UCSD-AML1 (cell line): ENCODE data around the gene PRKAG3.
"Not testable (repeated sequence)": the region's sequence is repeated elsewhere in the genome, so short reads cannot be mapped to it uniquely, and the experiment has no call there.

ENCODE experiments used
- DNase-seq: peaks from one replicate; lab custom pipeline; 2025; ENCODE audit not compliant: unreplicated experiment; lab: John Stamatoyannopoulos, UW

The PRKAG3 gene

DNA sequence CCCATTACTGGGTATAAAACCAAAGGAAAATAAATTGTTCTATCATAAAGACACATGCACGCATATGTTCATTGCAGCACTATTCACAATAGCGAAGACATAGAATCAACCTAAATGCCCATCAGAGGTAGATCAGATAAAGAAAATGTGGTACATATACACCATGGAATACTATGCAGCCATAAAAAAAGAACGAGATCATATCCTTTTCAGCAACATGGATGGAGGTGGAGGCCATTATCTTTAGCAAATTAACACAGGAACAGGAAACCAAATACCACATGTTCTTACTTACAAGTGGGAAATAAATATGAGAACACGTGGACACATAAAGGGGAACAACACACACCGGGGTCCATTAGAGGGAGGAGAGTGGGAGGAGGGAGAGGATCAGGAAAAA, 12.7 kb upstream of the PRKAG3 start:
- DNase-seq: not testable (repeated sequence)

DNA sequence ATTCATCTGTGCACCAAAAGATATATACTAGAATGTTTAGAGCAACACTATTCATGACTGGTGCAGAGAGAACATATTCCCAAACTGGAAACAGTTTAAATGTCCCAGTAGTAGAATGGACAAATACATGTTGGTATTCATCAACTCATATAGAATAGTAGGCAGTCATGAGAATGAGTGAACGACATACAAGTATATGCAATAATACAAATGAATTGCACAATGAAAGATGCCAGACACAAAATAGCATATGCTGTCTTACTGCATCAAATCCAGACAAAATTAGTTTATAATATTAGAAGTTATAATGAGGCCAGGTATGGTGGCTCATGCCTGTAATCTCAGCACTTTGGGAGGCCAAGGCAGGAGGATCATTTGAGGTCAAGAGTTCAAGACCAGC, 8.3 kb upstream of the PRKAG3 start:
- DNase-seq: no peak

DNA sequence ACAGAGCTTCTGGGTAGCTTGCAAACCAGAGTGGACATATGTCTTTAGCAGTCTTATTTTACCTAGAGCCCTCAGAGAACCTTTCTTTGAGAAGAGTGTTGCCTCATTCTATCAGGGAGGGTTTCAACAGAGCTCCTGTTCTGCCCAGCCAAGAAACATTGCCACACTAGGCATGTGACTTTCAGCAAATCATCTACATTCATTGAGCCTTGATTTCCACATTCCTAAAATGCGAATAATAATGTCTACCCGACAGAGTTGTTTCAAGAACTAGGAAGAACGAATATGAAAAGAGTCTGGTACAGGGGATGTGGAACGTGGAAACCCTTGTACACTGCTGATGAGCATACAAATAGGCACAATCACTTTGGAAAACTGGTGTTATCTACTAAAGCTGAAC, 7.8 kb upstream of the PRKAG3 start:
- no peak for DNase-seq

DNA sequence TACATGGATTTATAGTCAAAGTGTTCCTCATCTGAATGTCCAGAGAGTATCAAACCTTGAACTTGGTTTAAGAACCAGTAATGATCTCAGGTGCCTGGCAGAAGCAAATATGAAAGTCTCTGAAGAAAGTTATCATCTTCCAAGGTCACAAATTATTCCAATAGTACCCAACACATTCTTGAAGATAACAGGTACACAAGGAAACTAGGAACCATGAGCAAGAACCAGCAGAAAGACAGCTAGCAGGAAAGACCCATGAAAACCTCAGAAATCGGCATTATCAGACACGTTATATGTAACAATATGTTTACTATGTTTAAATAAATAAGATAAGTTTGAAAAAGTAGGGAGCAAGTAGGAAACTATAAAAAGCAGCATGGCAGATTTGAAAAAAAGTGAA, 5.9 kb upstream of the PRKAG3 start:
- no peak for DNase-seq

DNA sequence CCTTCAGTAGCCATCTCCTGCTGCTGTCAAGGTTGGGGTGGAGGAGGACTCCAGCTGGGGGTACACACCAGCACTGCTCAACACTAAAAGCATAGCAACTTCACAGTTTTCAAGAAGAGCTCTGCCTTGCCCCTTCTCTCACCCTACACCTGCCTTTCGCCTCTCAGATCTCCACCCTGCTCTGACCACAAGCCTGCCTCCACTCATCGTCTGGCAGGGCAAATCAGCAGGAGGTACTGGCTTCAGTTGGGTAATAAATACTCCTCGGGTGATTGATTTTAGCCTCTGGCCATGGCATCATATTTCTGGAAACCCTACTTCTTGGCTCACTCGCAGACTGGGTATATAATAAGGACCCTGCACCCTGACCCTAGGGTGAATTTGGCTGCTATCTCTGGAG, 3.1 kb upstream of the PRKAG3 start:
- DNase-seq: no peak

DNA sequence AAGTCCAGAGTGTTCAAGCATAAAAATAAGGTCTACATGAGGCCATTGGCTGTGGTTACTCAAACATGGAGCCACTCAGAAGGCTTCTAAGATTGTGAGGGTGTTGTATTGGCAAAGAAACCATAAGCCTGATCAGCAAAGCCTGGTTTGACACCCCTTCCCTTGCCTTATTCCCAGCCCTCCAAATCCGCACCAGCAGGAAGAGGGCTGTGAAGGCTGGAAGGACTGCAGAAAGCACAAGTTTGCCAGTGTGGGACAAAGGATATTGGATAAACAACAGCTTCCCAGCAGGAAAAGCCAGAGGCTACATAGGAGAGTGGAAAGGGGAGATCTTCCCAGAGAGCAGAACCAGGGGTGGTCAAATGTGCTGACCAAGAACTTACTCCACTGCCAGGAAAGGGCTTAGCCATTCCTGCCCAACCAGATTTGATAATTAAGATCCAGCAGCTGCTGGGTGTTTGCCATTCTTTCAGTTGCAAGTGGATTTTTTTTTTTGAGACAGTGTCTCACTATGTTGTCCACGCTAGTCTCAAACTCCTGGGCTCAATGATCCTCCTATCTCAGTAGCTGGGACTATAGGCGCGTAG, 1.5 kb upstream of the PRKAG3 start:
- no peak for DNase-seq

DNA sequence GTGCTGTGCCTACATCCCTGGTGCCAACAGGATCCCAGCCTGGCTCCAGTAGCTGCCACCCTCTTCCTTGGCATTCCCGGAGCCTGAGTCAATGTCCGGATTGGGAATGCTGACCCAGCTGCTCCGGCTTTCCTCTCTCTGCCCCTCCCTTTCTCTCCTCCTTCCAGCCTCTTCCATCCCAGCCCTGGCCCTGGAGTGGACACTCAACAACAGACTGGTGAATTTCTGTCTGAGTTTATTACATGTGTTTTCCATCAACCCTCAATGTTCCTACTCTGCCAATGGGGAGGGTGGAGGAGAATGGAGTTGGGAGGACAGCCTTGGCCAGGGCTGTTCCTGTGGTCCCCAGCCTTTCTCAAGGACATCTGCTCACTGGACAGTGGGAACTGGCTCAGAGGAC, 917 bp upstream of the PRKAG3 start:
- DNase-seq: no peak

DNA sequence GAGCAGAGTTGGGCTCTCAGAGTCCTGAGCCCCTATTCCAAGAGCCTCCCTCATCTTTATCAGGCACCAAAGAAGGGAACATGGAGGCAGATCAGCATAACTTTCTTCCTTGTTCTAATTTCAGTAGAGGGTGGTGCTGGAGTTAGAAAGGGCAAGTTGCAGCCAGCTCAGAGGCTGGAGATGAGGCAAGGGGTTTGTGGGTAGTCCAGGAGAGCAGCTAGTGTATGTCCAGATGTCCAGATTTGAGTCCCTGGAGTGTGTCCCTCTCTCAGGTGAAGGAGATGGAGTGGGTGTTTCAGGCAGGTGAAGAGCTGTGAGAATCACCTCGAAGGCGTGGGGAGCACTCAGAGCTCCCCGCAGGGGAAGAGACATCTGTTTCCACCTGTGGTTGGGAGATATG, 478 bp upstream of the PRKAG3 start:
- no peak for DNase-seq

DNA sequence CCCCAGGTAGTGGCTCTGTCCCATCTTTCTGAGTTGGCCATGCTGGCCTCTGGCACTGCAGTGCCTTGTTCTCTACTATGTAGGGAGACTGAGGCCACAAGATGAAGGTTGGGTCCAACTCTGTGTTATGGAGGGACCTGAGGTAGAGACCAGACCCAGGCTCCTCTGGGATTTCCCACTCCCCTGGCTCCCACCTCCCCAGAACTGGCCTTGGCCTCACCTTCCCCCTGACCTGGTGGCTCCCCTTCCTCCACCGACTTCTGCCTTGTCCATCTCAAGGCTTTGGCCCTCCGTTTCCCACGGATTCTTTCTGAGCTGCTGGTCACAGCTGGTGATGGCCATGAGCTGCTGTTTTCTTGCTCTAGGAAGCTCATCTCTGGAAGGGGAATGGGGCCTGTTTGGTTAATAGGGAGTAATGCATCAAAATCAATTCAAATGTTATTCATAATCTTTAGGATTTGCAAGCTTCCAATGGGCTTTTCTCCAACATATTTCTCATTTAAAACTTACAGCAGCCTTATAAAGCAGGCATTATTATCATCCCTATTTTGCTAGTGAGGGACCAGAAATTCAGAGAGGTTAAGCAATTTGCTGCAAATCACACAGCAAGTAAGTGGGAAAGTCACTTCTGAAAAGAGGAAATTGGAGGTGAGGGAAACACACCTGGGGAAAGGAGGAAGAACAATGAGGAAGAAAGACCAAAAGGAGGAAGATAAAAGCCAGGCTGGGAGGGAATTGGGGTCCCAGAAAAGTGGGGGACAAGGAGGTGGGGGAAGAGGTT, 887 bp downstream of the PRKAG3 start:
- DNase-seq: no peak

DNA sequence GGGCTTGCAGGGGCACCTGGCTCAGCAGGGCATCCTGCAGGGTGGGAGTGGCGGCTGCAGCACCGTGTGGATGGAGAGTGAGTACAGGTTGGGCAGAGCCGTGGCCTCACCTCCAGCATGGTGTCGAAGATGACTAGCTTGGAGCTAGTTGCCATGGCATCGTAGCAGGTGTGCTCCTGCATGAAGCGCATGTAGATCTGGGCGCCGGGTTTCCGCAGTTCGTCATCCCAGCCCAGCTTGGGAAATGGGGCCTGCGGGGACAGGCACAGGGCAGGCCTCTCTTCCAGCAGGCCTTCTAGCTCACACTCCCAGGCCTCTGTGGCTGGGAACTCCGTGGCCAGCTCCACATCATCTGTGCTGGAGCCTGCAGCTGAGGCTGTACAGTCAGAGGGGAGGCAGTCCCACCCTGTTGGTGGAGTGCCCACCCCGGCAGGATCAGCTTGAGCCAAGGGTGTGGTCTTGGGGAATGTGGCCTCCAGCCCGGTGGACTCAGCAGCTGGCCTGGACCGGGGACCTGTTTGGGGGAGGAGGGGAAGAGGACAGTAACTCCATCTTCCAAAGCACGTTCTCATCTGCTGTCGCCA, 1.6 kb downstream of the PRKAG3 start:
- no peak for DNase-seq

DNA sequence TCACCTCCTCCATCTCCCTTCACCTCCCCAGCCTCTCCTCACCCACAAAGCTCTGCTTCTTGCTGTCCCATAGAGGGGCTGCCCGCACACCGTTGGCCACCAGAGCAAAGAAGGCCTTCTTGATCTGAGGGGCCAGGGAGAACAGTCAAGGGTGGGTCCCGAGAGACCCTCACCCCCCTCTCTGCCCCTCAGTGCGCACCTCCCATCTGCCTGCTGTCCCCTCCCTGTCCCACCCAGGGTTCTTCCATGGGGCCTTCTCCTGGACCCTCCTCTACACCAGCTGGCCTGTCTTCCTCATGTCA, 3.2 kb downstream of the PRKAG3 start:
- no peak for DNase-seq

DNA sequence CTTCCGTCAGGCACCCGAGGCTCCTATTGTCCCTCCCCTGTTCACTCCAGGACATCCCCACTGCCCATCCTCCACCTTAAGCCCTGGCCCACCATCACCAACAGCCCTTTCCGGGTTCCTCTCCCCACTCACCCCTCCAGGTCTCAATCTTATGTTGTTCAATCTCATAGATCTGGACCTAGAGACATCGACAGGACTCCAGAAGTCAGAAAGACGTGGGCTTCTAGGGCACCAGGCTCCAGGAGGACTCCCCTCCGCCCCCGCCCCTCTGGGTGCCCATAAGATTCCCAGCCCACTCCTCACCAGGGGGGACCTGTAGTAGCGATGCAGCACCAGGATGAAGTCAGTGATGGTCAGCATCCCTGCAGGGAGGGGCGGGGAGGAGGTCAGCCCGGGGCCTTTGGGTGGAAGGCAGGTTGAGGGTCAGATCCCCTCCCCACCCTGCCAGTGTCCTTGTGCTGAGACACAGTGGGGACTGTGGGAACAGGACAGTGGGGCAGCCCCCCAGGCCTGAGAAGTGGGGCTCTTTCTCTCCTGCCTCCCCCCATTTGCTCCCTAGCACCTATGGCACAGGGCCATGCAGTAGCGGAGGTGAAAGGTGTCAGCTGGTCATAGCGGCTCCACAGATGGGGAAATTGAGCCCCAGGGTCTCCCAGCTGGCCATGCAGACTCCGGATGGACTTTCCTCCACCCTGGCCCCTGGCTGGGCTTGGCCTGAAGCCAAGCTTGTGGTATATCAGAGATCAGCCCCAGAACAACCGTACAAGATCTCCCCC, 3.7 kb downstream of the PRKAG3 start:
- no peak for DNase-seq

DNA sequence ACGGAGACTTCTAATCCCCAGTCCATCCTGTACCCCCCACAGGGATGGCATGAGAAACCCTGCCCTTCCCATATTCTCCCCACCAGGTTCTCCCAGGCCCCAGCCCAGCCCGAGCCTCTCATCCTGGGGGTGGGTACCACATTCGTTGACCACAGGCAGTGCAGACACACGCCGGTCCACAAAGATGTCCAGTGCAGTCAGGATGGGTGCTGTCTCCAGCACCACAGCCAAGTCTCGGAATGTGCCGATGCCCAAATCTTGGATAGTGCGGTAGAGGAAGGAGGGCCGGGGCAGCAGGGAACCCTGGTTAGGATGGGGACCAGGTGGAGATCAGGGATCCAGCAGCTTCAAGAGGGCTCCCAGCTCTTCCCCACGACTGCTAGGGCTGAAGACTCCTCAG, 4.8 kb downstream of the PRKAG3 start:
- DNase-seq: no peak

DNA sequence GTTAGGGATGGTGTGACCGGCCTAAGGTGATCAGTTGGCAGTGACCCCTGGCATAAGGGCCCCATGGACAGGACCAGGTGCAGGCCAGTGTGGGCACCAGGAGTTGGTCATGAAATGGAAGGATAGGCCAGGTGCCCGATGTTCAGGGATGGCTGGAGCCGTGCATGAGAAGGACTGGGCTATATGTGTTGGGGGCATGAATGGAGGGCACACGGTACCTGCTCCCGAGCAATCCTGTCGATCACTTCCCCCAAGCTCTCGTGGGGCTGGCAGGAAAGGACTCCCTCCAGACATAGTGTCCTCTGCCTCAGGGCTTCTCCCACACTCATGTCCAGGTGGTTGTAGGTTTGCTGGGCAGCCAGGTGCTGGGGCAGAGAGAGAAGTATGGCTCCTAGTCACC, 7.6 kb downstream of the PRKAG3 start:
- DNase-seq: no peak

DNA sequence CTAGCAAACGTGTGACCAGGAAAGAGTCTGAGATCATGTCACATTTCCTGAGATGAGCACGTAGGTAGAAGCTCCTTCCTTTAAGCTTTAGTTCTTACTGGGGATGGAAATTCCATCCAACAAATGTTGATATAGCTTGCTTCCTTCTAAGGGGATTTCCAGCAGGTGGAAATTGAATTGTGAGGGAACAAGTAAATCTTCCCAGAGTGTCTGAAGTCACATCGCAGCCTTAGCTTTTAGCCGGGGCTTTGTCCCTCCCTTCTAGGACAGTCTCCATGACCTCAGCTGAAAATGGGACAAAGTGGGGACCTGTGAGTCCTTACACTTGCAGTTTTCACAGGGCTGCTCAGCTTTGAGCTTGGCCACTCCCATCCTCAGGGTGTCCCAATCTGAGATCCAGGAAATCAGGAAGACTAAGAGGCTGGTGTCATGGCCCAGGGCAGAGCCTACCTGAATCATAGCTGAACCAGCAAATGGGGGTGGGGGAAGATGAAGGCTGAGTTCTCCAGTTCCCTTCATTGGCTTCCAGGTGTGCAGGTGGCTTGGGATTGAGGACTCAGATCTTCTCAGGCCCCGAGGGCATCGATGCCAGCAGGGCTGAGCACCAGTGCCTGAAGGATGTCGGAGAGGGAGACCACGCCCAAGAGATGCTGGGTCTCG, 8.3 kb downstream of the PRKAG3 start:
- no peak for DNase-seq

DNA sequence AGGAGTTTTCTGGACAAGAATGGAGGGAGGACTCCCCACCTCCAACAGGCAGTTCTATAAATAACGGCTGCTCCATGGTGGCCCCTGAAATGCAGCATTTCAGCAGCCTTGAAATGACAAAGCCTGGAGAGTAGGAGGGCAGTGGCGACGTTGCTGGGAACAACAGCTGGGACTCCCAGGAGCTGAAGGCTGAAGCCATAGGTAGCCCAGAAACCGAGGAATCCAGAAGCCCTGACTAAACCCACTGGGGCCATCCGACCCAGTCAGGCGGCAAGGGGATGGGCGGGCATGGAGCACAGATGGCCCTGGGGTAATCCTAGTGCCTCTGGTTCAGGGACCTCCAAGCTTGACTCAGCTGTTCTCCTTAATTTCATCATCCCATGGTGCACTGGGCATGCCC, 9.0 kb downstream of the PRKAG3 start:
- no peak for DNase-seq

DNA sequence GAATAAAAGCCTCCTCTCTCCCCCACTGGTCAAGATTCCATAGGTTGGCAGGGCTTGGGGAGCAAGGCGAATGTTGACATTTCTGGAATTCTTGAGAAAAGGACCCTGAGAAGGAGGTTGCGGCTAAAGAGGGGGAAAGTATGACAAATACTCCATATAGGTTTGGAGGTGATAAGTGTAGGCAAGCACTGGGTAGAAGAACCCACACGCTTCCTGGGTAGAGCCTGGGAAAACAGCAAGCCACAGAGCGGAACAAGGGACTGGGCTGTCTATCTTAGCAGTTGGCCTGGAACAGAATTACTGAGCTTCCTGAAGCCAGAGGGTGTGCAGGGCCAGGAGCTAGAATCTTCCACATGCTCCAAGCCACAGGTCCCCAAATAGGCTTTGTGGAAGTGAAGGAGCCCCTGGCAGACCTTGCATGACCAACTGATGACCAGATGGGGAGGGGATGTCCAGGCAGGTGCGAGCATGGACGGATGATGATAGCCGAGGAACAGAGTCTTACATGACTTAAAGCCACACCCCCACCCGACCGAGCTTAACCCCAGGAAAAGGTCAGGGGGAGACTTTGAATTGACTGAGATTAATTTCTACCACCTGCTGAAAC, 9.9 kb downstream of the PRKAG3 start:
- no peak for DNase-seq

DNA sequence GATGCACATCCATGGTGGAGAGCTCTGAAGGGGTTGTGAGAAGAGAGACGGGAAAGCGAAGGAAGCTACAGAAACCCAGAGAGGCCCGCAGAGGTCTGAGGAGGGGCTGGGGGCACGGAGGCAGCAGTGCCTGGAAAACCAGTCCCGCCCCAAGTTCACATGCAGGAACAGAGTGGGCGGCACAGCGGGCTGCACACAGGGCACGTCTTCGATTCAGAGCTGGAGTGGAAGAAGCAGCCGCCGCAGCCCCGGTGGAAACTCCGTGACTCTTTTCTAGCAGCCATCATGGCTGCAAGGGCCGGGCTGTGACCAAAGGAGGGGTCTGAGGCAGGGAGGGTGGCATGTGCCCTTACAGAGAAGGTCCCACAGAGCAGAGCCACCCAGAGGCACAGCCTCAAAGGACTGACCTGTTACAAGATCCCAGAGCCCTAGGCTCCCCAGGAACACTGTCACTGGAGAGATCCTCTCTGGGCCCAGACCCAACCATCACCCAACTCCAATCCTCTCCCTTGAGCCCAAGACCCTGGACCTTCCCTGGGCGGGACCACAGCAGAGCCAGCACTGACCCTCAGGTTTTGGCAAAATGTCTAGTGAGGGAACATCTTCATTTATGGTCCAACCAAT, 10.7 kb downstream of the PRKAG3 start:
- DNase-seq: no peak

DNA sequence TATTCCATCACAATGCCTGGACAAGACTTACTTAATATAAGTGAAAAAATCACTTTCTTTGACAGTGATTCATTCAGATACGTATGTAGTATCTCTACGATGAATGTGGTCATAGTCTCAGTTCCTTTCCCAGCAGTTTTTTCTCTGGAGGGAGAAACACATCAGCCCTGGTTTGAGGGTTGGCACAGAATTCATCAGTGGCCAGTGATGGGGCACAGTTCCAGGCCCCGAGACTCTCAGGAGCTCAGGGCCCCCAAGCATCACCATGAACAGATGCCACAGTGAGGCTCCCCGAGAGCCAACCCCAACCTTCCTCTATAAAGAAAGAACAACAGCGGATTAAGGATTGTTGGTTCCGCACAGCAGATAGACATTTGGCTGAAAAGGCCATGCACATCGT, 12.5 kb downstream of the PRKAG3 start:
- no peak for DNase-seq

DNA sequence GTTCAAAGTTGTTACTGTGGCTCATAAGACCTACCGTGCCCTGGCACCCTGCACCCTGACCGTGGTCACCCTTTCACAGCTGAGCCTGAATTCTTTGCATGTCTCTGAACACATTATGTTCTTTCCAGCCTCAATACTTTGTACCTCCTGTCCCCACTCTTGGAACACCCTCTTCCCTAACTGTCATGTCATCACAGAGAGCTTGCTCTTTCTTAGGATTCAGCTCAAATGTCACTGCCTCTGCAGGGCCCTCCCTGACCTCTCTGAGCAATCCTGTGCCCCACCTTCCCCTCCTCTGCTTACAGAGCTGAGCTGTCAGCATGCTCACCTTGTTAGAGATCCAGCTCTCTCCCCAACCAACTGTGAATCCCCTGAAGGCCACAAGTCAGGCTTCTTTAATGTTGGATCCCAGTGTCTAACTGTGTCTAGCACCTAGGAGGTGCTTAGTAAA, 15.0 kb downstream of the PRKAG3 start:
- DNase-seq: no peak

DNA sequence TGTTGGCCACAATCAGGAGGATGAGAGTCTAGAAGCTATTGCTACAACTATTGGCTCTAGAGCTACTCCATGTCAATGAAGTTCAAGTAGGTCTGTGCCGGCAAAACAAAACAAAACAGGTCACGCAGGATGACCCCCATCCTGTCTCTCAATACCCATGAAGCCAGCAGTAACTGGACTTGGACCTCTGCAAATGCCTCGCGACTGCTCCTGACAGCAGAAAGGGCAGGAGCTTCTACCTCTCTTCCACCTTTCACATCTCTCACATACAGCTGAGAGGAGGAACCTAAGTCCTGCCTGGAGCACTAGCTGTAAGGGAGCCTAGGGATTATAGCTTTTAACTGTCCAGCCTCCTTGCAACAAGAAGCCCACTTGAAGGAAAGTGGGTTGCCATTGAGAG, 16.0 kb downstream of the PRKAG3 start:
- DNase-seq: no peak
